Measurements from ENCODE around the gene IQSEC1.

- no peak for TF ChIP-seq CTCF (IDR thresholded peaks at IDR 0.05; ENCODE audit: insufficient read depth, low read length, poor library complexity, severe bottlenecking)
- no peak for TF ChIP-seq EZH2phosphoT487 (conservative IDR thresholded peaks at IDR 0.05; ENCODE audit: low read length)
These were observed 47.8 kb upstream of the IQSEC1 start for GRCh38 chr3:13120928-13121552.
